Measurements from ENCODE around the gene FOXF2.

The FOXF2 gene

DNA sequence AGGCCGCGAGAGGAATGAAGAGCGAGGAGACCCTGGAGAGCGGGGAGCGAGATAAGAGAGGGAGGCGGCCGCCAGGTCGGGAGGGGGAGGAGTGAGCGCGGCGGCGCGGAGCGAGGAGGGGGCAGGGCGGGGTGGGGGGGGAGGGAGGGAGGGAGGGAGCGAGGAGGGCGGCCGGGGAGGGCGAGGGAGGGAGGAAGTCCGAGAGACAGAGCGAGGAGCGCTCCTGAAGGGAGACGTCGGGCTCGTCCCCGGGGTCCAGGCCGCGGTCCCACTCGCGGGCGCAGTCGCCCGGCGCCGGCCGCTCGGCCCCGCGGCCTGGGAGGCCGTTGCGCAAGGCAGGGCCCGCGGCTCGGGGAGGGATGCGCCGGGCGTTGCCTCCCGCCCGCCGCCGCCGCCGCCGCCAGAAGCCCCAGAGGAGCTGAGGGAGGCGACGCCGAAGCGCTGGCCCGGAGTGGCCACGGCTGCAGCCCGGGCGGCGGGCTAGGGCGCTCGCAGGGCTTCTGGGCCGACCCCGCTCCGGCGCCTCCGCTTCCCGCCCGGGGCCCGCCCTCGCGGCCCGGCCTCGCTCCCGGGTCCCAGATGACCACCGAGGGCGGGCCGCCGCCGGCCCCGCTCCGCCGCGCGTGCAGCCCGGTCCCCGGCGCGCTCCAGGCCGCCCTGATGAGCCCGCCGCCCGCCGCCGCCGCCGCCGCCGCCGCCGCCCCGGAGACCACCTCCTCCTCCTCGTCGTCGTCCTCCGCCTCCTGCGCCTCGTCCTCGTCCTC, at the start of gene FOXF2:
FOXF2 (plus strand) TSS at position 208 of the 764 bp plus-strand sequence; CDS start at position 580, 372 bp downstream.
- H3K27me3 ChIP-seq = peaks cover 0 to 98% of the 10 kb centered on the region in 2 donors
- H3K27ac ChIP-seq = no peak within 1 kb of the TSS
- TF ChIP-seq, protein P1, sequence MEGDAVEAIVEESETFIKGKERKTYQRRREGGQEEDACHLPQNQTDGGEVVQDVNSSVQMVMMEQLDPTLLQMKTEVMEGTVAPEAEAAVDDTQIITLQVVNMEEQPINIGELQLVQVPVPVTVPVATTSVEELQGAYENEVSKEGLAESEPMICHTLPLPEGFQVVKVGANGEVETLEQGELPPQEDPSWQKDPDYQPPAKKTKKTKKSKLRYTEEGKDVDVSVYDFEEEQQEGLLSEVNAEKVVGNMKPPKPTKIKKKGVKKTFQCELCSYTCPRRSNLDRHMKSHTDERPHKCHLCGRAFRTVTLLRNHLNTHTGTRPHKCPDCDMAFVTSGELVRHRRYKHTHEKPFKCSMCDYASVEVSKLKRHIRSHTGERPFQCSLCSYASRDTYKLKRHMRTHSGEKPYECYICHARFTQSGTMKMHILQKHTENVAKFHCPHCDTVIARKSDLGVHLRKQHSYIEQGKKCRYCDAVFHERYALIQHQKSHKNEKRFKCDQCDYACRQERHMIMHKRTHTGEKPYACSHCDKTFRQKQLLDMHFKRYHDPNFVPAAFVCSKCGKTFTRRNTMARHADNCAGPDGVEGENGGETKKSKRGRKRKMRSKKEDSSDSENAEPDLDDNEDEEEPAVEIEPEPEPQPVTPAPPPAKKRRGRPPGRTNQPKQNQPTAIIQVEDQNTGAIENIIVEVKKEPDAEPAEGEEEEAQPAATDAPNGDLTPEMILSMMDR (IDR thresholded peaks at IDR 0.05) = no peak
- H3K9me3 ChIP-seq = no peaks in the 10 kb centered on the region
- no peaks in the 10 kb centered on the region for H3K36me3 ChIP-seq
- H3K4me3 ChIP-seq = peak within 1 kb of the TSS; percentile 43
- intact Hi-C loops (cut with DNase I; ENCODE audit: low total_unique reads) = loop anchor here (5.0 kb wide), 1 partner anchor 797 kb away; no protein-coding TSS in a partner anchor
- peaks cover 0 to 49% (median 39%) of the 10 kb centered on the region in 4 donors for H3K4me1 ChIP-seq
- DNase-seq = no peak

DNA sequence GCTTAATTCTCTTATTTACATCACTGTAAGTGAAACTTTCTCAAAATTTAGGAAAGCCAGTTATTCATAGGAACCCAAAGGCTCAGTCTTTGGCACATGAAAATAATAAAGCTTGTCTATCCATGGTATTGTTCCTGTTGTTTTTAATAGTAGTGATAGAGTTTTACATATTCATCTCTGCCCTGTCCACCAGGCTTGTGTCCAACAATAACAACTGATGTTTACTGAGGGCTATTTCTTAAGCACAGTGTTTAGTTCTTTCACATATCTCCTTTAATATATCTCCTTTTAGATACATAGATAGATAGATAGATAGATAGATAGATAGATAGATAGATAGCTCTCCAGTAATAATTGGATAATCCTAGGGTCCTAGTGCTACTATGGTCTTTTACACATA, 43.3 kb upstream of the FOXF2 start:
- Histone ChIP-seq H3K36me3 (no peaks in the 10 kb centered on the region), H3K27ac (no peak overlapping the region), H3K9me3 (peaks cover 0 to 16% (median 6%) of the 10 kb centered on the region in 3 donors), H3K27me3 (peaks cover 0 to 16% of the 10 kb centered on the region in 2 donors), H3K4me1 (no peaks in the 10 kb centered on the region), H3K4me3 (no peak overlapping the region)
- TF ChIP-seq, protein P1 (IDR thresholded peaks at IDR 0.05) = no peak
- DNase-seq = no peak
- intact Hi-C loops (cut with DNase I; ENCODE audit: low total_unique reads) = no loop called here

DNA sequence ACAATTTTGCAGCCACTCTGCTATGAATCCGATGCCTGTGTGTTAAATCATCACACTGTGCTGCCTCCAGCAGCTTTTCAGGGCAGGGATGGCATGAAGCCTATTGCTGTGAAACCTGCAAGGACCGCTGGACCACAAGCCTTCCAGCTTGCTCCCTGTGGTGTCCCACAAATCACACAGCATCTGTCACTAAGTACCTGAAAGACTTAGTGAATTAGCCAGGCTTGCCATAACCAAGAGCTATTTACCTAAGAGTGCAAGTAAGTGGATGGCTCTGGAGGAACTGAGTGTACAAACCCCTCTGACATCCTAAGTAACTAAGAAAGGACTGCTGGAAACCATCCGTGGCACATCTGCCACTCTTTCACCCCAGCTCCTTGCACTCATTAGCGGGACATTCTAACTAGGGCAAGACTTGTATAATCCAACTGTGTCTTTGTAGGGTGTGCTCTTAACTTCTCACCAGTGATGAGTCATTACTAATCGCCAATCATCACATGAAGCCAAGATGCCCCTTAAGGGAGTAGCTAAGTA, 42.8 kb upstream of the FOXF2 start:
- no peaks in the 10 kb centered on the region for H3K36me3 ChIP-seq
- TF ChIP-seq, protein P1 (IDR thresholded peaks at IDR 0.05) = no peak
- peaks cover 0 to 16% of the 10 kb centered on the region in 2 donors for H3K27me3 ChIP-seq
- H3K27ac ChIP-seq = no peak overlapping the region
- peaks cover 0 to 19% (median 11%) of the 10 kb centered on the region in 3 donors for H3K9me3 ChIP-seq
- H3K4me3 ChIP-seq = no peak overlapping the region
- no peaks in the 10 kb centered on the region for H3K4me1 ChIP-seq
- intact Hi-C loops (cut with DNase I; ENCODE audit: low total_unique reads) = no loop called here
- no peak for DNase-seq

DNA sequence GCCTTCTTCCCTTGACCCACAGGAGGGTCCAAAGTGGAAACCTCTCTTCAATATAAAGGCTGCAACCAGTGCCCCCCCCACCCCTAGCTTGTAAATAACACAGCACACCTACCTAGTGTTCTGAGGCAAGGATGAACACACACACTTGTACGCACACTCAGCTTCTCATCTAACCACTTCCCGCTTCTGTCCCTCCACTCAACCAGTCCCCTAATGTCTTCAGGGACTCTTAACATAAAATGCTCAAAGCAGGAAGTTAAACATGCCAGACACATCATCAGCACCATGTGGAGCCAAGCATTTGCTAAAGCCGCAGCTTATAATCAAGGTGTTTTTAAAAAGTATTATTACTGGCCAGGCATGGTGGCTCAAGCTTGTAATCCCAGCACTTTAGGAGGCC, 42.2 kb upstream of the FOXF2 start:
- intact Hi-C loops (cut with DNase I; ENCODE audit: low total_unique reads) = no loop called here
- H3K27me3 ChIP-seq = peaks cover 0 to 19% of the 10 kb centered on the region in 2 donors
- H3K4me1 ChIP-seq = no peaks in the 10 kb centered on the region
- no peaks in the 10 kb centered on the region for H3K36me3 ChIP-seq
- TF ChIP-seq, protein P1 (IDR thresholded peaks at IDR 0.05) = no peak
- H3K9me3 ChIP-seq = peaks cover 0 to 23% (median 11%) of the 10 kb centered on the region in 3 donors
- H3K4me3 ChIP-seq = no peak overlapping the region
- H3K27ac ChIP-seq = no peak overlapping the region
- no peak for DNase-seq

DNA sequence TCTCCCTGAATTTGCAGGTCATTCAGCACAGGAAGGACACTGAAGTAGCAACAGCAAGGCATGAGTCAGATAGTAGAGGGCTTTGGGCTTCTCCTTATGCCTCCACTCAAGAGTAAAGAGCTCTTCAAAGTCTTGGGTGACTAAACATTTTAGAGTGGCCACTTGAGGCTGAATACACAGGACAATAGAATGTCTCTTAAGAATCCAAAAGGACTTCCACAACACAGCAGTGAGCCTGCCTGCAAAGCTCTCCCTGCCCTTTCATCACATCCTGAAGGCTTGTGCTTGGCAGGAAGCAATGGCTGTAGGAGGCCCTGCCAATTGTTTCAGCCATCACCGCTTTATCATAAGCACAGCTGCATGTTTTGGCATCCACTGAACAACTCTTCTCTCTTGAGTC, 40.7 kb upstream of the FOXF2 start:
- intact Hi-C loops (cut with DNase I; ENCODE audit: low total_unique reads) = no loop called here
- H3K27me3 ChIP-seq = peaks cover 0 to 21% of the 10 kb centered on the region in 2 donors
- no peak overlapping the region for H3K4me3 ChIP-seq
- peaks cover 0 to 28% (median 11%) of the 10 kb centered on the region in 3 donors for H3K9me3 ChIP-seq
- H3K27ac ChIP-seq = no peak overlapping the region
- TF ChIP-seq, protein P1 (IDR thresholded peaks at IDR 0.05) = no peak
- no peaks in the 10 kb centered on the region for H3K4me1 ChIP-seq
- H3K36me3 ChIP-seq = no peaks in the 10 kb centered on the region
- no peak for DNase-seq
